ENCODE results near the gene TST.

Gene TST
- 0.75 reads per million for total RNA-seq

DNA sequence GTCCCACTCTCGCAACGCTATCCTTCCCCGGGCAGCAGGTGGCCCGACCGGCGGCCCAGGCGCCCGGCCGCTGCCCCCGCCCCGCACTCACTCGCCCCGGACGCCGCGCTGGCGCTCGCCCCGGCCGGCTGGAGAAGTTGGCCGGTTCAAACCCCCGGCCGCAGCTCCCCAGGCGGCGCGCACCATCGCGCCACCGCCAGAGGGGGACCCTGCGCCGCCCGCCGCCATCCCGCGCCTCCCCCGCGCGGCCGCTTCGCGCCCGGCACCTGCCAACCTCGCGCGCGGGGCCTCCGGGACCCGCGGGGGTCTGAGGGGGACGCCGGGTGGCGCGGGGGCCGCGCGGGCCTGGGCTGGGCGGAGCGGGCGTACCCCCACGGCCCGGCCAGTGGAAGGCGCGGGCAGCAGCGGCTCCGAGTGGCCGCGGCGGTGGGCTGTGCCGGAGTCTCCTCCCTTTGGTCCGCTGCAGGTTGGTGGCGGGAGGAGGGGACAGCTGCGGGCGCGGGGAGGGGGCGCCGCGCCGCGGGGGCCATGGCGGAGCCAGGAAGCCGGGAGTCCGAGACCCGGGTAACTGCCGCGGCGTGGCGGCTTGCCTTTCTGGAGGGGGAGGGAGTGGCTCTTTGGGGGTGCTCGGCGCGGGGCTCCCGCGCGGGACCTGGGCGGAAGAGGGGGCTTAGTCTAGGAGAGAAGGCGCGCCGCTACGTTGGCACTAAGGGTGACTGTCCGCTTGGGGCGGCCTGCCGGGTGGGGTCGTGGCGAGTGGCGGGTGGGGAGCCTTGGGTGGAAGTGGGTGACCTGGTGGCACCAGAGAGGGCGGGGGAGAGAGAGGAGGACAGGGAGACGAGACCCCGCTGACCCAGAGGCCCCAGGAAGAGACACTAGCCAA lies at the start of gene TST, which contains the start of gene MPST:
Gene TST, minus strand, starts transcription at position 139 of the 883 bp plus-strand sequence. CDS start 715 bp downstream, outside the sequence.
Gene MPST, plus strand, starts transcription at position 434 of the 883 bp plus-strand sequence. Its CDS starts 95 bp downstream, at position 529.
- no peak for DNase-seq

DNA sequence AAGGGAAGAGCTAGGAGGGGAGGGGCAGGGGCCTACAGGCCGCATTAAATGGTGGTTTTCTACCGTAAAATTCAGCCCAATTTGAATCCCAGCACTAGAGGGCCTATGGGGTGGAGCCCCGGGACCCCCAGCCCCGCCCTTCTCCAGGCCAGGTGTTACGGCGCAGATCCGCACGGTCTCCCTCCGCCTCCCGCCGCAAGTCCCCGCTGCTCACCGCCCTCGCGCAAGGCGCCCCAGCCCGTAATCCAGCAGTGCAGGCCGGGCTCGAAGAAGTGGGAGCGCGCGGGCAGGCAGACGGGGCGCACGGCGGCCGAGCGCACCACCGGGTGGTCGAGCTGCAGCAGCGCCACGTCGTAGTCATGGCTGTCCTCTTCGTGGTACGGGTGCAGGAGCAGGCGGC lies 49.6 kb upstream of the TST start:
- no peak for DNase-seq

DNA sequence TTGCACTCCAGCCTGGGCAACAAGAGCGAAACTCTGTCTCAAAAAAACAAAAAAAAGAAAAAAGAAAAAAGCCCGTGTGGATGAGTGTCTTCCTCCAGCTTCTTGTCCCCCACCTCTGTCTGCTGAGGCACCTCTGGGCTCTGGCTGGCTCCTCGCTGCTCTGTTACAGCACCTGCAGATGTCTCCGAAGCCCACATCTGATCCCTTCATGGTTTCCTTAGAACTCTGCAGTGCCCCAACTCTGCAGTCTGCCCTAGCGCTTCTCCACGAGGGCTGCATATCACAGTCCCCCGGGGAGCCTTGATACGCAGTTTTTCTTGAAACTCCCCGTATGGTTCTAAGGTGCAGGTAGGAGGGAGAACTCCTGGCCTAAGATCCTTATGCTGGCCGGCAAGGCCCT lies 48.2 kb upstream of the TST start:
- DNase-seq: no peak

- DNase-seq: no peak
These were observed 46.7 kb upstream of the TST start for GRCh38 chr22:37065961-37066360.

GRCh38 chr22:37065180-37065579 lies 45.9 kb upstream of the TST start:
- DNase-seq: no peak

- no peak for DNase-seq
These were observed 45.3 kb upstream of the TST start for GRCh38 chr22:37064553-37064952.

DNA sequence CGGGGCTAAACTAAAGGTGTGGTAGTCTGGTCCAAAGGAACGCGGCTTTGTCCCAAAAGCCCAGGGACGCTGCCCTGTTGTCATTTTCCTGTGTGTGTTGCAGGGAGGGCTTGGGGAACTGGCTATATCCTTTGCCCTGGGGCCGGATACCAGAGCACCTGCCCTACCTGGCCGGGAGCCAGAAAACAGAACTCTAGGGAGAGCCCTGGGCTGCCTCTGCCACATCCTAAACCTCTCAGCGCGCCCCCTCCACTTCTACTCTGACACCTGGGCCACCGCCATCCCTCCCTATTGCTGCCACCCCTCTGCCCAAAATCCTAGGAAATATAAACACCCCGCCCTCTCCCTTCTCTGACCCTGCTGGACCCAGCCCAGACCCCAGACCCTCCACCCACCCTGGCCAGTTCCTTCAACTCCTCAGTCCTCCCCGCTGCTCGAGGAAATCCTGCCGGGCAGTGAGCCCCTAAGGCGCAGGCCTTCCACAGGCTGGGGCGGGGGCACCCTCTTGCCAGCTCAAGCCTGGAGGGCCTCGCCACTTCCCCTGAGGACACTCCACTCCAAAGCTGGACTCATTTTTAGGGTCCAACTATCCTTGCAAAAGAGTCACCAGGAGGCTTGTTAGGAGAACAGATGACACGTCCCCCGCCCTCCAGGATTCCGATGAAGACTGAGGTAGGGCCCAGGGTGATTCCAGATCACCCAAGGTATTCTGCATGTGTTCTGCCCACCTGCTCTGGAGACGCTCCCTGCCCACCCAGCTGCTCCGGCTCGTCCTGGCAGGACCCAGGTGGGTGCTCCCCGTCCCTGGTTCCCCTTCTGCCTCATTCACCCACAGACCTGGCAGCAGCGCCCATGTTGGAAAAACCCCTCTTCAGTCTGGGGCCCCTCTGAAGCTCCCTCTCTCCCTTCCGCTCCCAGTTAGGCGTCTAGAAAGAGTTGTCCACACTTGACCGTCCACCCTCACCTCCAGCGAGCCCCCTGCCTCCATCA lies 44.5 kb upstream of the TST start:
- DNase-seq: no peak

GRCh38 chr22:37062702-37063381 lies 43.6 kb upstream of the TST start:
- no peak for DNase-seq

DNA sequence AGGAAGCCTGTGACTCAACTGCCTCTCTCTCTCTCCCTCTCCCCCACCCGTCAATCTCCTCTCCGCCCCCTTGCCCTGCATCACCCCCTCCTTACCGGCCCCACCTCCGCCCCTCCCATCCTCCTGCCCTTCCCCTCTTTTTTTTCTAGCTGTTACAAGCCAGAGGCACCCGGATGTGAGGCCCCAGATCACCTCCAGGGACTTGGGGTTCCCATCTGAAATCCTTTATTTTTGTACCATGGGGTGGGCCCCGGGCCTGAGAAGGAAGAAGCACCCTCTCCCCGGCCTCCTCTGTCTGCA lies 43.1 kb upstream of the TST start:
- no peak for DNase-seq

GRCh38 chr22:37061611-37062375 lies 42.5 kb upstream of the TST start:
- DNase-seq: no peak

- DNase-seq: no peak
These were observed 41.8 kb upstream of the TST start for GRCh38 chr22:37060801-37061610.

DNA sequence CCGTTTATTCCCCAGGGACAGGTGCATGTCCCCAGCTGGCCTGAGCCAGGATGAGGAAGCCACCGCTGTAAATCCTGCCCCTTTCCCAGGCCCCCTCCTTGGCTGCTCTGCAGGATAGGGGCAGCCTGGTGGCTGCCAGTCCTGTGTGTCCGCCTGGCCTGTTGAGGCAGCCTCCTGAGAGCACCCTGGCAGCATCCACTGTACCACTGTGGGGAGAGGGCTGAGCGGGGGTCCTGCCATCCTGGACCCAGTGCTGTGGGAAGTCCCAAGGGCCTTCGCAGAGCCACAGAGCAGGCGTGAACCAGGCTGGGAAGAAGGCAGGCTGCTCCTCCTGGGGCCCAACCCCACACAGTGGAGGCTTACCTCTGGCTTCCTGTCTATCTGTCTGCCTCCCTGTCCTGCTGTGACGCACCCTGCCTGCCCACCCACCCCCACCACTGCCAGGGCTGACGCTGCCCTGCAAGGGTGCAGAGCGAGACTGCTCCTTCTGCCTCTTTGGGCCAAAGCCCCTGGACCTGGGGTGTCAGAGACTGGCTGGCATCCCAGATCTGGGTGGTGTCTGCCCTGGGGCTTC lies 40.7 kb upstream of the TST start:
- no peak for DNase-seq

- no peak for DNase-seq
These were observed 39.9 kb upstream of the TST start for GRCh38 chr22:37058917-37059701.

- DNase-seq: no peak
These were observed 38.7 kb upstream of the TST start for GRCh38 chr22:37057796-37058510.

- no peak for DNase-seq
These were observed 38.0 kb upstream of the TST start for GRCh38 chr22:37057226-37057625.

DNA sequence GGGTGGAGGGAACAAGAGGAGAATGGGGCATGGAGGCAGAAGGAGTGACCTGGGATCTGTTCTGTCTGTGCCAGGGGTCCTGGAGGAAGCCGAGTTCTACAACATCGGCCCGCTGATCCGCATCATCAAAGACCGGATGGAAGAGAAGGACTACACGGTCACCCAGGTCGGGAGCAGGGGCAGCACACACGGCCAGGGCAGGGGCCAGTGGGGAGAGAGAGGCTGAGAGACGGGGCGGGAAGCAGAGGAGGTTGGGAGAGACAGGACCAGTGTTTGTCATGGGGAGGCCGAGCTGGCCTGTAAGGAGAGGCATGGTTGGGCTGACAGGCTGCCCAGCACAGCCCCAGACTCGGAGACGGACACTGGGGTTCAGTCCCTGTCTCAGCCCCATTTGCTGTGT lies 37.0 kb upstream of the TST start:
- DNase-seq: no peak

DNA sequence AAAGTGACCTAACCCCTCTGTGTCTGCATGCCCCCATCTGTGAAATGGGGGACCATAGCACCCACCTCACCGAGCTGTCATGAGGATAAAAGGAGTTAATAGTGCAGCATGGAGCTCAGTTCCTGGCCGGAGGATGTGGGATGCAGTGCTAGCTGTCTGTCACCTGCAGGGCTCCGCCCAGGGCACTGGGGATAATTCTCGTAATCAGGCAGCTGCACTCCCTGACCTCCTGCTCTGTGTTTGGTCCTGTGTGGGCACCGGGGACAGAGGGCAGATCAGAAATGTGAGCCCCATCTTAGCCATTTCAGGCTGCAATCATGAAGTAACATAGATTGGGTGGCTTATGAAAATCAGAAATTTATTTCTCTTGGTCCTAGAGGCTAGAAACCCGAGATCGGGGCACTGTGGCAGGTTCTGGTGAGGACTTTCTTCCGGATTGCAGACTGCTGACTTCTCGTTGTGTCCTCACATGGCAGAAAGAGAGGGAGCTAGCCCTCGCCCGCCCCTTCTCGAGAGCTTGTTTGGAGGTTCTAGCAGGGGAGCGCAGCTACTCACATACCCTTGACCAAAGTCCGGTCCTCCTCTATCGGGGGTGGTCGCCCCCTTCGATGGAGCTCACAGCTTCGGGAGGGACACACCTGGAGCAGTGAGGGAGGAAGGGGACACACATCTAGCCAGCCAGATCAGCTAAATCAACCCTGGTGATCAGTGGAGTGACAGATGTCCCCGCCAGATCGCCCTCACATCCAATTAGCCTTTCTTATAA lies 35.5 kb upstream of the TST start:
- no peak for DNase-seq

DNA sequence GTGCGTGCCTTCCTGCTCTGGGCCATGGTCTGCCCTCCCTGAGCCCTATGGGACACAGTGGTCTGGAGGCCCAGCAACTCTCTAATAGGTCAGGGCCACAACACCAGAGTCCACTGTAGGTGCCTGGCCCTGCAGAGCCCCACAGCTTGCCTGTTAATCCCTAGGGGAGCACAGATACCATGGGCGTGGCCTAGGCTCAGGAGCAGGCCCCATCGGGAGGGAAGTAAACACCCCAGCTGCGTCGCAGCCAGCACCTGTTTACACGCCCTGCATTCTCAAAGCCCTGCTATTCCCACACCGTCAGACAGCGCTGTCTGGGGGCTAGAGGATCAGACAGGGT lies 34.8 kb upstream of the TST start:
- DNase-seq: no peak

All from effector CD4-positive, alpha-beta T cell (primary cell).